ENCODE results near the gene NLGN2. TPM values are rescaled to one million over a fixed set of nuclear protein-coding genes. Genes with fewer than 3 reads are reported as not detected.

The NLGN2 gene
- polyA plus RNA-seq, 4 donors, result 22.8 to 32.6 (median 24.9) TPM

DNA sequence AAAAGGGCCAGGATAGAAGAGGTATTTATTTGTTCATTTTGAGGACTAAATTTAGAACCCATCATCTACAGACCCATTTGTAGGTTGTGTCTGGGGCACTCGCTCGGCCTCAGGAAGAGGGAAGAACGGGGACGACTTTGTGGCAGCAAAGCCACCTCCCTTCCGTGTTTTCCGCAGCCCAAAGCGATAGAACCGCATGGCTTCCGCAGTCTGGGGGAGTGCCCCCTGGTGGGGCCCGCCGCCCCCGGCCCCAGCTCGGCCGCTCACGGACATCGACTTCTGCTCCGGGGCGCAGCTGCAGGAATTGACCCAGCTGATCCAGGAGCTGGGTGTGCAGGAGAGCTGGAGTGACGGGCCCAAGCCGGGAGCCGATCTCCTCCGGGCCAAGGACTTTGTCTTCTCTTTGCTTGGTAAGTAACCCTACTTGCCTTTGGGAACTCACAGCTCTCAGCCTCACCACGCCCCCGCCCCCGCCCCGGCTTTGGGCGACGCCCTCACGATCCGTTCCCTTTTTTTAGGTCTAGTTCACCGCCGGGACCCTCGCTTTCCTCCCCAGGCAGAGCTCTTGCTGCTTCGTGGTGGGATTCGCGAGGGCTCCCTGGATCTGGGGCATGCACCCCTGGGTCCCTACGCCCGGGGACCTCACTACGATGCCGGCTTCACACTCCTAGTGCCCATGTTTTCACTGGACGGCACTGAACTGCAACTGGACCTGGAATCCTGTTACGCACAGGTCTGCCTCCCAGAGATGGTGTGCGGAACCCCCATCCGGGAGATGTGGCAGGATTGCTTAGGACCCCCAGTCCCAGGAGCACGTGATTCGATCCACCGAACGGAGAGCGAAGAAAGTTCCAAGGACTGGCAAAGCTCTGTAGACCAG, 28.3 kb downstream of the NLGN2 start:
- no peak for DNase-seq (ENCODE audit: low read depth in 4 of 4, low spot score in 3 of 4)

DNA sequence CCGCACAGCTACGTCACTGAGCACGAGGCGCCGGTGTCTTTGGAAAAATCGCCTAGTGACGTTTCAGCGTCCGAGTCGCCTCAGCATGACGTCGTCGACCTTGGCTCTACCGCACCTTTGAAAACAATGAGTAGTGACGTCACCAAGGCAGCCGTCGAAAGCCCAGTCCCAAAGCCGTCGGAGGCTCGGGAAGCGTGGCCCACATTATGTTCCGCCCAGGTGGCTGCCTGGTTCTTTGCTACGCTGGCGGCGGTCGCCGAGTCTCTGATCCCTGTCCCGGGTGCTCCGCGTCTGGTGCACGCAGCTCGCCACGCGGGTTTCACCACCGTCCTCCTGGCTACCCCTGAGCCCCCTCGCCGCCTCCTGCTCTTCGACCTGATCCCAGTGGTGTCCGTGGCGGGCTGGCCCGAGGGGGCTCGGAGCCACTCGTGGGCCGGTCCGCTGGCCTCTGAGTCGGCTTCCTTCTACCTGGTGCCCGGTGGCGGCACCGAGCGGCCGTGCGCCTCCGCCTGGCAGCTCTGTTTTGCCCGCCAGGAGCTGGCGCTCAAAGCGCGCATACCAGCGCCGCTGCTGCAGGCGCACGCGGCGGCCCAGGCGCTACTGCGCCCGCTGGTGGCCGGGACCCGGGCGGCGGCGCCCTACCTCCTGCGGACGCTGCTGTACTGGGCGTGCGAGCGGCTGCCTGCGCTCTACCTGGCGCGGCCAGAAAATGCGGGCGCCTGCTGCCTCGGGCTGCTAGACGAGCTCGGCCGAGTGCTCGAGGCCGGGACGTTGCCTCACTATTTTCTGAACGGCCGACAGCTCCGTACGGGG, 29.1 kb downstream of the NLGN2 start:
- DNase-seq (ENCODE audit: low read depth in 4 of 4, low spot score in 3 of 4), result peak in 2 of 4 donors; percentile 67 to 80

DNA sequence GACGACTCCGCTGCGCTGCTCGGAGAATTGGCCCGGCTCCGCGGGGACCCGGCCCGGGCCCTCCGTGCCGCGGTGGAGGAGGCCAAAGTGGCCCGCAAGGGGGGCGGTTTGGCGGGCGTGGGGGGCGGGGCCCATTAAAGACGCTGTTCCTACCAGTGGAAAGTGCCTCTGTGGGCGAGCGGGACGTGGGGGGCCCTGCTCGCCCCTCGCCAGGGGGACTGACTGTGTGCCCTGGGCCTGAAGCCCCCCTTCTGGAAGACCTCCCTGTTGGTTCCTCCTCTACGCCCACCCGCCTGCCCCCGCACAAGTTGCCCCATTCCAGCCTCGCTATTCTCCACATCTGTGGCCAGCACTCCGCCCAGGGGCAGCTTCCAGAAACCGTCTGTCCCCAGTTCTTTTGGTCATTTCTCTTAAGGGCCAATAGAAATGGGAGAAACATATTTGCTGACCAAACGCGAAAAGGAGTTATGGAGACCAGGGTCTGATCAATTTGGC, 29.8 kb downstream of the NLGN2 start:
- no peak for DNase-seq (ENCODE audit: low read depth in 4 of 4, low spot score in 3 of 4)

DNA sequence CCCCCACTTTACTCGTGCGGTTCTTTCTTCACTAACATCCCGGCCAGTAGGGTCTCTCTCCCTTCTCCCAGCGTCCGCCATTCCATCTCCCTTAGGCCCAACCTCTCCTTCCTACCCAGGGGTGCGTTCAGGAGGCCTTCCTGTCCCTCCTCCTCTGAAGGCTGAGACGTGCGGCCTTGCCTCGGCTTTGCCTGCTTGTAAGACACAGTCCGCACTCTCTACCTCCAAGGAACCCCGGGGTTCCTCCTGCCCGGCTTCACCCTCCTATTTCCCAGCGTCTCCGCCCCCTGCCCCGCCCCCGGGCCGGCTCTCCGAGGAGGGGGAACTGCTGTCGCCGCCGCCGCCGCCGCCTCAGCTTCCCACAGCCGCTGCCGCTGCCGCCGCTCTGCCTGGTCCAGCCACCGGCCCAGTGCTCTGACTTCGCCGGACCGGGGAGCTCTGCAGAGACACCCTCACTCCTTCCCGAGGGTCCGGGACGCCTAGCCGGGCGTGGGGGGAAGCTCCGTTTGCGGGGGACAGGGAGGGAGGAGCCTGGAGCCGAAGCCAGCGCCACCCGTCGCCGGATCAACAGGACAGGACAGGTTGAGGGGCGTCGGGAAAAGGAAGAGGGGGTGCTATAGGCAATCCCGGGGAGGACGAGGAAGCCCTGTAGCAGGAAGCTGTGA, 30.4 kb downstream of the NLGN2 start:
- no peak for DNase-seq (ENCODE audit: low read depth in 4 of 4, low spot score in 3 of 4)

DNA sequence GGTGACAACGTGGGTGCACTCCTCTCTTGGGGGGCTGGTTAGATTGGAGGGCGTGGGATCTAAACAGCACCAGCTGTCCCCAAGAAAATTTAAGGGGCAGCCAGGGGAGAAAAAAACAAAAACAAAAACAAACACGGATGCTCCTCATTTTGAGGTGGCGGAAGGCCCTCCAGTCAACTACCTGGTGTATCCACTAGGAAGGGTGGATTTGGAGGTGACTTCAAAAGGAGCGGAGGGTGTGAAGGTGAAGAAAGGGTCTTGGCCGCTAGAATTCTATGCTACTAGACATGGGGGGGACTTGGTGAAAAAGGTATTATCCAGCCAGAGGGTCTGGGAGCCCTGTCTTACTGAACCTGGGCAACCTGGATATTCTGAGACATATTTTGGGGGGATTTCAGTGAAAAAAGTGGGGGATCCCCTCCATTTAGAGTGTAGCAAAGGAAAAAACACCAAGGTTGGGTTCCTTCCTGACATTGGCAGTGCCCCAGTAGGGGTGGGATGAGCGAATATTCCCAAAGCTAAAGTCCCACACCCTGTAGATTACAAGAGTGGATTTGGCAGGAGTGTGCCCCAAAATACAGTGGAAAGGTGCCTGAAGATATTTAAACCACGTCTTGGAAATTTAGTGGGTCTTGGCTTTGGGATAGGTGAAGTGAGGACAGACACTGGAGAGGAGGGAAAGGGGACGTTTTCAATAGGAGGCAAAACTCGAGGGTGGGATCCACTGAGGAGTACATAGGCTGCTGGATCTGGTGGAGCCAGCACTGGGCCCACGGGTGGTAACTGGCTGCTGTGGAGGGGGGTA, 31.2 kb downstream of the NLGN2 start:
- DNase-seq (ENCODE audit: low read depth in 4 of 4, low spot score in 3 of 4), result no peak

DNA sequence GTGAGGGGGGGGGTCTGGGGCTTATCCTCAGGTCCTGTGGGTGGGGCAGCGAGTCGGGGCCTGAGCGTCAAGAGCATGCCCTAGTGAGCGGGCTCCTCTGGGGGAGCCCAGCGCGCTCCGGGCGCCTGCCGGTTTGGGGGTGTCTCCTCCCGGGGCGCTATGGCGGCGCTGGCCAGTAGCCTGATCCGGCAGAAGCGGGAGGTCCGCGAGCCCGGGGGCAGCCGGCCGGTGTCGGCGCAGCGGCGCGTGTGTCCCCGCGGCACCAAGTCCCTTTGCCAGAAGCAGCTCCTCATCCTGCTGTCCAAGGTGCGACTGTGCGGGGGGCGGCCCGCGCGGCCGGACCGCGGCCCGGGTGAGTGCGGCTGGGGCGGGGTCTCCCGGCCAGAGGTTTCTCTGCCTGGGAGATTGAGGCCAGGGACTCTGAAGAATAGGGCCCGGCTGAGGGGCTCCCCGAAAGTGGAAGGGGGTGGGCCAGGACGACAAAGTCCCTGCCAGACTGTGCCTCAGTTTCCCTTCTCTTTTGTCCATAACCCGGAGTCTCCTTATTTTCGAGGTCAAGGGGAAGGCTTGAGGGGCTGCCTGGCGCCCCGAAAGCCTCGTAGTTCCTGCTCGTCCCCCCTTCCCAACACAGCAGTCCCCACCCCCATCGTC, 31.9 kb downstream of the NLGN2 start, which contains the start of gene FGF11:
FGF11 (plus strand) TSS at position 51 of the 651 bp plus-strand sequence; CDS start at position 160, 109 bp downstream.
- DNase-seq (ENCODE audit: low read depth in 4 of 4, low spot score in 3 of 4), result no peak

DNA sequence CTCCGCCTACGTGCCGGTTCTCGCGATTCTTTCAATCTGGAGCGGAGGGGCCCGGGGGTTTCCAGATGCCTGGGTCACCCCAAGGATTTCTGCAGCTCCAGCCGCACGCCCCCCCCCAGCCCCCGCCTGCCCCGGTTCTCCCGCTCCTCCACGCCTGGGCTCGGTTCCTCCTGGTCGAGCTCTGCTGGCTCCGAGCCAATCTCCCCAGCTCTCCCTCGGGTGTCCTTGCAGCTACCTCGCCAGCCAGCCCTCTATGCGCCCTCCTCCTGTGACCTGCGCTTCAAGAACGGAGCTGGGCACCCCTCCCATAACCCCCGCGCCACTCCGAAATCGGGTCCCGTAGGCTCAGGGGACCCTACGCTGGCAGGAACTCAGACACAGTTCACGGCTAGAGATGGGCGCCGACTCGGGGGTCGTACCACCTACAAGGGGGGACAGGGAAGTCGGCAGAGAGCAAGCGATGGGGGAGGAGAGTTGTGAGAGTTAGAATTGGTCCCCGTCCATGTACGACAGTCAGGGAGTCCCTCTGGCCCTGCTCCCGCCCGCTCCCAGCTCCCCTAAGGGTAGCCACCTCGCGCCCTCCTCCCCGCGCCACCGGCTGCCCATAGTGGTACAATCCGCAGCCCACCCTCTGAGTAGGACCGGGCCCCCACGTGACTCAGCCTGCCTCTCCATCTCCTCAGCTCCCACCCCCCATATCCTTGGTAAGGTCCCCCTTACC, 32.6 kb downstream of the NLGN2 start:
- no peak for DNase-seq (ENCODE audit: low read depth in 4 of 4, low spot score in 3 of 4)

DNA sequence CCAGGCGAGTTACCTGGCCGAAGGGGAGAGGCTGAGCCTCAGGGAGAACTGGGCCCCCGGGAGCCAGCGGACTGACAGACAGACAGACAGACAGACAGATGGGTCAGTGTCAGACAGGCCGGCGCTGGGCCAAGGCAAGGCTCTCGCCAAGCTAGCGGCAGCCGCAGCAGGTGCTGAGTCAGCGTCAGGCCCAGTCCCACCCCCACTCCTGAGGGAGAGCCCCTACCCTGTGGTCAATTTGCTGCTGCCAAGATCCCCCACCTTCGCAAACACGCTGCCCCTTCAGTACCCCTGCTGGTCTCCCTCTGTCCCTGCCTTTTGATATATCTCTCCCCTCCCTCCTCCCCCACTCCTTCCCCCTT, 33.2 kb downstream of the NLGN2 start:
- DNase-seq (ENCODE audit: low read depth in 4 of 4, low spot score in 3 of 4), result no peak

DNA sequence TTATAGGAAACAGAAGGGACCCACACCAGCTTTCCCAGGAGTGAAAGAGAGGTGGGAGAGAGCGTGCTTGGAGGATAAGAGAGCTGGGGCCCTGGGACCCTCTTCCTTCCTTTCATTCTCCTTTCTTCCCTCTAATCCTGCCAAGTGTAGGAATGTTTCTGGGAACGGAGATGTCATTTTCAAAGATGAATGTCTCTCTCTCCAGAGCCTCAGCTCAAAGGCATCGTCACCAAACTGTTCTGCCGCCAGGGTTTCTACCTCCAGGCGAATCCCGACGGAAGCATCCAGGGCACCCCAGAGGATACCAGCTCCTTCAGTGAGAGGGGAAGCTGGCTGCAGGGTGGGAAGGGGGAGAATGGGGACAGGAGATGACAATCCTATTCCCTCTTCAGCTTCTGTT, 33.6 kb downstream of the NLGN2 start:
- DNase-seq (ENCODE audit: low read depth in 4 of 4, low spot score in 3 of 4), result no peak

DNA sequence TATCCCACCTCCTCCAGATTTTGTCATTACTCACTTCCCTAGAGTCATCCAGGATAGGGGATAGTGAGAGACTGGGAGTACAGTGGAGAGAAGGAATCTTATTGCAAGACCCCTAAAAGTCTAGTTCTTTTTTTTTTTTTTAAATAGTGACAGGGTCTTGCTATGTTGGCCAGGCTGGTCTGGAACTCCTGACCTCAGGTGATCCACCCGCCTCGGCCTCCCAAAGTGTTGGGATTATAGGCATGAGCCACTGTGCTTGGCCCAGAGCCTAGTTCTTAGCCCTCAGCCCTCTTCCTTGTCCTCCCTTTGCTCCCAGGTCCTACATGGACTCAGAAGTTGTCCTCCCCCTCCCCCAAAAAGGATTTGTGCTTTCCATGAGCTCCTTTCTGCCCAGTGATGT, 34.5 kb downstream of the NLGN2 start:
- no peak for DNase-seq (ENCODE audit: low read depth in 4 of 4, low spot score in 3 of 4)

DNA sequence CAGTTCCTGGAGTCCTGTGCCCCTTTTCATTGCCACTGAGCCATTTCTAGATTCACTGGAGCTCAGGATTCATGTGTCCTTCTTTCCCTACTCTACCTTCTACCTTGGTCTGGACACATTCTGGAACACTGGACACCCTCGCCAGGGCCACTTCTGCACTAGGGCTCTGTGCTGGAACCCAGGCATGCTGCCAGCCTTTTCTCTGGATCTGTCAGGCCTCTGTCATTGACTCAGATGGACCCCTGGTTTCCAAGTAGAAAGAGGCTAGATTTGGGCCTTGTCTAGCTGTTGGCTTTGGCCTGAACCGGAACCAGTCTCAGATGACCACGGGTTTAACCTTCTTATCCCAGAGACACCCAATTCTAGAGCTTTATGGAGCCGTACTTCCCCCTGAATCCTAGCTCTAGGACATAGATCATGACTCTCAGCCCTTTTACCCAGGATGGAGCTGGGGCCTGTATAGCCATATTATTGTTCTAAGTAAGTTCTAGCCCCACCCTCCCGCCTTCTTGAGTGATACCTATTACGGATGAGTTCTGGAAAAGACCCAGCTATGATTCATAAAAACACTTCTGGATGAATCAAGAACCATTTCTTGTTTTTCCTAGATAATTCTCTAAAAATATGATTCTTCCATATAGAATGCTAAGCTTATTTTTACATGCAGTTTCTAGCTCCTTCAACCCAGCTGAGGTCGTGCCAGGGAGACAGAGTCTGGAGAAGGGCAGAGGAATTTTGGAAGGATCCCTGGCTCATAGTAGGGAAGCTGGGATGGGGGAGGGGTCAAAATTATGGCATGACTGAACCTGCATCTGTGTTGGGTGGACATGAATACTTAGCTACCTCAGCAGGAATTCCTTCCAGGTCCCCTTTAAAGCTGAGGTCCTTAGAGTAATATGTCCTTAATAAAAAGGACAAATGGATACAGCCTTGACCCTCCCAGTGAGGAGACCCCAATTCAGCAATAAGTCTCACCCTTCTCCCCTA, 36.1 kb downstream of the NLGN2 start:
- no peak for DNase-seq (ENCODE audit: low read depth in 4 of 4, low spot score in 3 of 4)

DNA sequence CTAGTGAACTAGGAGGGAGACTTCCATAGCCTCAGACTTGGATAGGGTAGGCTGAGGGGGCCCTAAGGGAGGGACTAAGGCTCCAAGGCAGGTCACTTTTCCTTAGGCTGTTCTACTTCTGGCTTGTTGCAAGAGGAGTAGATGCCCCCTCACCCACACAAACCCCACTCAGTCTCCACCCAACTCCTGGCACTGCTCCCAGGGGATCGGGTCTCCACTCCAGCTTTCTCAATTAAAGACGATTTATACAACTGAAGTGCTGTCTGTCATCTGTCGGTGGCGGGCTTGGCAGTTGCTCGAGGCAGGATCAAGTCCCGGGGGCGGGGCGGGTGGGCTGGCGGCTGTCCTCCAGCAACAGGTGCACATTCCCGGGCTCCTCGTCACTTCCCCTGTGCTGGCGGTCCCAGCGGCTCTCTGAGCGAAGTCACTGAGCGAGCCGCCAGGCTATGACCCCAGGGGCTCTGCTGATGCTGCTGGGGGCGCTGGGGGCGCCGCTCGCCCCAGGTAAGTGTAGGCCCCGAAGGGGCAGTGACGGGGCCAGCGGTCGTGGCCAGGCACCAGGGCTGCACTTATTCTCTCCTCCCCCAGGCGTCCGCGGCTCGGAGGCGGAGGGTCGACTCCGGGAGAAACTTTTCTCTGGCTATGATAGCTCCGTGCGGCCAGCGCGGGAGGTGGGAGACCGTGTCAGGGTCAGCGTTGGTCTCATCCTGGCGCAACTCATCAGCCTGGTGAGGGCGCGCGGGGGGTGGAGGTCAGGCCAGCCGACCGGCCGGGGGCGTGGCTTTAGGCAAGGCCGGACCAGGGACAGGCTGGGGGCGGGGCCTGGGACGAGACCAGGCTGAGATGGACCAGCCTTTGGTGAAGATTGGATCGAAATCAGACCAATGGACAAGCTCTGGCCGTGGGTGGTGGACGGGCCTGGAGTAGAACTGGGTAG, 37.3 kb downstream of the NLGN2 start, which contains the start of gene CHRNB1:
CHRNB1 (plus strand) TSS at position 380 of the 937 bp plus-strand sequence; CDS start at position 447, 67 bp downstream.
- no peak for DNase-seq (ENCODE audit: low read depth in 4 of 4, low spot score in 3 of 4)

DNA sequence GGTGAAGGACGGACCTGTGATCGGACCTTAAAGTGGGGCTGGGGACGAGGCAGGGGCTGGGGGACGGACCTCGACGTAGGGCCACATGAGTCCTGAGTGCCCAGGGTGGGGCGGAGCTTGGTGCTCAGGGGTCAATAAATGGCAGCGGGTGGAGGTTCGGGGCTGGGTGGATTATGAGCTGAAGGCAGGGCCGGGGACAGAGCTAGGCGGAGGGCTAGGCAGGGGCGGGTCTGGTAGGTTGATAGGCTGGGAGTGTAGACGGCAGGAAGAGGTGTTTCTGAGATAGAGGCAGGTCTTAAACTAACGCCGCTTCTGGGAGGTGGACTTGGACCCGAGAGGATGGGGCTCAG, 37.9 kb downstream of the NLGN2 start:
- no peak for DNase-seq (ENCODE audit: low read depth in 4 of 4, low spot score in 3 of 4)

DNA sequence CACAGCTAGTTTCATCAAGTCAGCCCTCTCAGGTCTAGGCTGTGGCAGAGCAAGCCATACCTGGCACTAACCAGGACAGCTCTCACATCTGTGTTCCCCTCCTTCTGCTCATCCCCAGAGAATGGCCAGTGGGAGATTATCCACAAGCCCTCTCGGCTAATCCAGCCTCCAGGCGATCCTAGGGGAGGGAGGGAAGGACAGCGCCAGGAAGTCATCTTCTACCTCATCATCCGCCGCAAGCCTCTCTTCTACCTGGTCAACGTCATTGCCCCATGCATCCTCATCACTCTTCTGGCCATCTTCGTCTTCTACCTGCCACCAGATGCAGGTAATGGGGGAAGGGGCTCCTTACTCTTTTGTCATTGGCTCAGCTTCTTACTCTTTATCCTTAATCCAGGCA, 40.8 kb downstream of the NLGN2 start:
- DNase-seq (ENCODE audit: low read depth in 4 of 4, low spot score in 3 of 4), result no peak

DNA sequence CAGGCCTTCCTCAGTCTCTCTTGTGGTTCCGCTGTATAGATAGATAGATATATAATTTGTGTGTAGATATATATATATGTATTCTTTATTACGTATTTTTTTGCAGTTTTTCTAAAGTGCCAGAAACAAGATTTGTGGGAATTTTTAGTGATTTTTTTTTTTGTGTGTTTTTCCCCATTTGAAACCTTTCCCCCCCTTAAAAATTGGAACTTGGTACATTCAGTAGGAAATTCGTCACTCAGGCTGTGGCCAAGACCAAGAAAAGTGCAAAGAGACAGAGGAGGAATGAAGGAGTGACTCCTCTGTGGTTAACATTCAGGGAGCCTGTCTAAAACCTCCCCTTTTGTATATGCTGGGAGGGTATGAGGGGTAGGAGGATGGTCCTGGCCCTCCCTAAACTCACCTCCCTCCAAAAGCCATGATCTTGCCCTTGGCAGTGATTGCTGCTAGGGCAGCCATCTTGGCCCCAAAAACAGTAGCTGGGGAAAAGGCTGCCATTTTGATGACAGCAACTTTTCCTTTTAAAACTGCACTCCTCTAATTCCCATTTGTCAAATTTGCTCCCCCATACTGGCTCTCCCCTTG, 52.4 kb downstream of the NLGN2 start:
- DNase-seq (ENCODE audit: low read depth in 4 of 4, low spot score in 3 of 4), result no peak
